NK-92 treated with Interleukin-12 subunit alpha and Interleukin-12 subunit beta, amount 100 ng/mL, for 24 hours (cell line): ENCODE results near the gene FERMT3.
"Not testable (repeated sequence)": the region's sequence is repeated elsewhere in the genome, so short reads cannot be mapped to it uniquely, and the experiment has no call there.

Experiments used
- DNase-seq: peaks from one replicate; lab custom pipeline; 2025; lab: John Stamatoyannopoulos, UW

Gene FERMT3

GRCh38 chr11:64206457-64207255 lies at the start of gene FERMT3:
FERMT3 (plus strand) TSS chr11:64206721; CDS start chr11:64207365, 644 bp downstream.
- DNase-seq: peak; percentile 63

DNA sequence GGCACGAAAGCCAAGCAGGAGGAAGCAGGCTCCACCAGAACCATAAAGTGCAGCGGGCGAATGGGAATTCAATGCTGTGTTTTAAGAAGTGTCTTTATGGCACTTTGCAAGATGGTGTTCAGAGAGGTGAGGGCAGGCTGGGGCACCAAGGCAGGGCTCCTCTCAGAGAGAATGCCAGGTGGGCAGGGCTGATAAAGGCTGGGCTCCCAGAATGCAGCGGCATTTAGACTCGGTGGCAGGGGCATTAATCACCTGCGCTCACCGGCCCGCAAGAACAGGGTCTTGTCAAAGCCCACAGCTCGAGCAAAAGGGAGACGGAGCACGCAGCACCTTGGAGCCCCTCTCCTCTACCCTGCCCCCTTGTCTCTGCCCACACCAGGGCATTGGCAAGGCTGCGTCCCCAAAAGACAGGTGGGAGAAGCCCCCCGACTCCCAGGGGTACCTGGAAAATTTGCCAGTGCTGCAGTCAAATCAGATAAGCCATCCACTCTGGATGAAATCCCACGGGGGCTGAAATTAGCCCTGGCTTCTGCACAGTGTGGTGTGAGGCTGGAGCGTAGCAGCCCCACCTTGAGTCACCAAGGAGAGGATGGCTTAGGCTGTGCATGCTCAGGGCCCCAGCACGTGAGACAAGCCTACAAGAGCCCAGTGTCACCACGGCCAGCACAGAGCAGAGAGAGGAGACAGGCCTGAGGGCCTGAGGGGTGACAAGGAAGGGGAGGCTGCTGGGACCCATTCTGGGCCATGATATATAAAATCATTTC lies 48.7 kb upstream of the FERMT3 start:
- DNase-seq: no peak

GRCh38 chr11:64161037-64161436 lies 45.5 kb upstream of the FERMT3 start:
- DNase-seq: no peak

DNA sequence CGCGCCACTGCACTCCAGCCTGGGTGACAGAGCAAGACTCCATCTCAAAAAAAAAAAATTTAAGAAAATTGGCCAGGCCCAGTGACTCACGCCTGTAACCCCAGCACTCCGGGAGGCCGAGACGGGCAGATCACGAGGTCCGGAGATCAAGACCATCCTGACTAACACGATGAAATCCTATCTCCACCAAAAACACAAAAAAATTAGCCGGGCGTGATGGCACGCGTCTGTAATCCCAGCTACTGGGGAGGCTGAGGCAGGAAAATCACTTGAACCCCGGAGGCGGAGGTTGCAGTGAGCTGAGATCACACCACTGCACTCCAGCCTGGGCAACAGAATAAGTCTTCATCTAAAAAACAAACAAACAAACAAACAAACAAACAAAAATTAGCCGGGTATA lies 43.8 kb upstream of the FERMT3 start:
- DNase-seq: not testable (repeated sequence)

GRCh38 chr11:64163951-64164350 lies 42.6 kb upstream of the FERMT3 start:
- DNase-seq: no peak

DNA sequence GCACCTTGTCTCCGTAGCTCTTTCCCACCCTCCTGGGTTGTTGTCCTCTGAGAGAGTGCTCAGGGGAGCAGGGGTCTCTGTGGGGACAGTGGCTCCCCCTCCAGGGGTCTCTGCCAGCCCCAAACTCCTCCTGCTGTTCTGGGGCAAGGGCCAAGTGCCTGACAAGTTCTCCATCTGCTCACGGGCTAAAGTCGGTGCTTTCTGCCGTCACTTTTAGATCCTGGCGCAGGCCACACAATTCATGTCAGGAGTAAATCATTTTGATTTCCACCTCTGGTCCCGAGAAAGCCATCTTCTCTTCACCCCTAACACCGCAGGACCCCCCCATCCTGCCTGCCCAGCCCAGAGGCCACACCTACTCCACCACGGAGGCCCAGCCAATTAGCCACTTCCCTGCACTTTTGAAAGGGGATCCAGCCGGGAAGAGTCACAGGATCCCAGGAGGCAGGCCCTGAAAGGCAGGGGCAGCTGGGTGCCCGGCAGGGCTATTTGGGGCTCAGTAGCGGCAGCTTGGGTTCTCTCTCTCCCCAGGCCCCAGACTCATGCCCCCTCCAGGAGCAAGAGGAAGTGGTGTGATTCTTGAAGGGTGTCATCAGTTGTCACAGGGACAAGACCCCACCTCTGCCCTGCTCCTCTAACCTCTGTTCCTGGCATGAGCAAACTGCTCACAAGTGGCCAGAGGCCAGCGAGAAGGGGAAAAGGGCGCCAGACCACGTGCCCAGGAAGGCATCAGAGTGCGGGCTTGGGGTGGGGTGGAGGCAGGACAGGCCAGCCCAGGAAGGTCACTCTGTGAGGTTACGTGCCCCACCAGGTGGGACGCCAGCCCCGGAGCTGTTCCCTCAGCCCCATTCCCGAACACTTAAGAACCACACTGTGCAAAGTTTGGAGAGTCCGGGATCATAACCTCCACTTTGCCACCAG lies 41.9 kb upstream of the FERMT3 start:
- no peak for DNase-seq

DNA sequence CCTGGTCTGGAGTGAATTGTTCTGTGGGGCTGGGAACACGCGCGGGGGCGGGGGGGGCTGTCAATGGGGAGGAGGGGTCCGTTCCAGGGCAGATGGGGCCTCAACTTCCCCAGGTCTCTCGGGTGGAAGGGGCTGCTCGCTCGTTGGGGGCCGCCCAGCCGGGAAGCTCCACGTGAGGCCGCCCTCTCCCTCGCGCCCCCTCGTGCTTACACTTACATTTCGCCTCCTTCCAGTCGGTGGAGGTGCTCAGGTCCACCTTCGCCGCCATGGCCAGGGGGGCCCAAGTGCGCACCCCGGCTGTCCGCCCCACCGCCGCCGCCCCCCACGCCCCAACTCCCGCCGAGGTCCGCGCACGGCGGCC lies 41.1 kb upstream of the FERMT3 start:
- DNase-seq: no peak

GRCh38 chr11:64165842-64166635 lies 40.5 kb upstream of the FERMT3 start, which contains the start of gene MACROD1:
MACROD1 (minus strand) TSS chr11:64166113; CDS start chr11:64165994, 119 bp downstream.
- DNase-seq: peak; percentile 47

GRCh38 chr11:64170419-64170818 lies 36.1 kb upstream of the FERMT3 start:
- no peak for DNase-seq

GRCh38 chr11:64173616-64174355 lies 32.7 kb upstream of the FERMT3 start:
- DNase-seq: no peak

- DNase-seq: no peak
Observed at GRCh38 chr11:64176751-64177150, 29.8 kb upstream of the FERMT3 start.

- no peak for DNase-seq
Observed at GRCh38 chr11:64178203-64178602, 28.3 kb upstream of the FERMT3 start.

DNA sequence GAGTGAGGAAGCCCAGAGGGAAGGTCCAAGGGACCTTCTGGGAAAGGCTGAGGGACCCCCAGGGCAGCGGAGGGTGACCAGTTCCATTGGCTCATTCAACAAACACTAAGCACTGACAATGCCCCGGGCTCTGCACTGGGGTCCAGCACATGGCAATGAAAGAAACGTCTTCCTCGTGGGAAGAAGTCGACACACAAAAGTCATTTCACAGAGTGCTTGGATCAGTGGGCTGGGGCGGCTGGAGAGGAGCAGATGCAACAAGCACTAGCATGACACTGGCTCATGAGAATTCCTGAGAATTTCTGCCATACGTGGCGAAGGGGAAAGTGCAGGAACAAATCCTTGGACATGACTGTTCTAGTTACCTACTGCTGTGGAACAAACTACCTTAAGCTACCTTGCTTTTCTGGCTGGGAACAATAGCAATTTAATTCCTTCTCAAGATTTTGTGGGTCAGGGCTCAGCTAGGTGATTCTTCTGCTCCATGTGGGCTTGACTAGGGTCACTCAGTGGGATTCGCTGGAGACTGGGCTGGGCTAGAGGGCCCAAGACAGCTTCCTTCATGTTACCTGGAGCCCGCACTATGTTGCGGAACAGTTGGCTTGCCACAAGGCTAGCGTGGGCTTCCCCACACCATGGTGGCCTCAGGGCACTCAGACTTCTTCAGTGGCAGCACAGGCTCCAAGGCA lies 27.4 kb upstream of the FERMT3 start:
- DNase-seq: no peak

DNA sequence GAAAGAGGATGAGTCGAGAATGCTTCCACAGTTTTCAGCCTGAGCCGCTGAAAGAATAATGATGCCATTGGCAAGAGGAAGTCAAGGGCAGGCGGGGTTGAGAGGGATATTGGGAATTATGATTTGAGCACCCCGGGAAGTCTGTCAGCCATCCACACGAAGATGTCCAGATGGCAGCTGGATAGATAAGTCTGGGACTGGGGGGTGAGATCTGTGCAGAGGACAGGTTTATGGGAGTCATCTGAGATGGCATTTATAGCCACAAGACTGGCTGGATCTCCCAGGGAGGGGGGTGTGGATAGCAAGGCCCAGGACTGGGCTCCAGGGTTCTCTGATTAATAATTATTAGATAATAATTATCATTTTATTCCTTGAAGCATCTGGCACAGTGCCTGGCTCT lies 25.6 kb upstream of the FERMT3 start:
- no peak for DNase-seq

DNA sequence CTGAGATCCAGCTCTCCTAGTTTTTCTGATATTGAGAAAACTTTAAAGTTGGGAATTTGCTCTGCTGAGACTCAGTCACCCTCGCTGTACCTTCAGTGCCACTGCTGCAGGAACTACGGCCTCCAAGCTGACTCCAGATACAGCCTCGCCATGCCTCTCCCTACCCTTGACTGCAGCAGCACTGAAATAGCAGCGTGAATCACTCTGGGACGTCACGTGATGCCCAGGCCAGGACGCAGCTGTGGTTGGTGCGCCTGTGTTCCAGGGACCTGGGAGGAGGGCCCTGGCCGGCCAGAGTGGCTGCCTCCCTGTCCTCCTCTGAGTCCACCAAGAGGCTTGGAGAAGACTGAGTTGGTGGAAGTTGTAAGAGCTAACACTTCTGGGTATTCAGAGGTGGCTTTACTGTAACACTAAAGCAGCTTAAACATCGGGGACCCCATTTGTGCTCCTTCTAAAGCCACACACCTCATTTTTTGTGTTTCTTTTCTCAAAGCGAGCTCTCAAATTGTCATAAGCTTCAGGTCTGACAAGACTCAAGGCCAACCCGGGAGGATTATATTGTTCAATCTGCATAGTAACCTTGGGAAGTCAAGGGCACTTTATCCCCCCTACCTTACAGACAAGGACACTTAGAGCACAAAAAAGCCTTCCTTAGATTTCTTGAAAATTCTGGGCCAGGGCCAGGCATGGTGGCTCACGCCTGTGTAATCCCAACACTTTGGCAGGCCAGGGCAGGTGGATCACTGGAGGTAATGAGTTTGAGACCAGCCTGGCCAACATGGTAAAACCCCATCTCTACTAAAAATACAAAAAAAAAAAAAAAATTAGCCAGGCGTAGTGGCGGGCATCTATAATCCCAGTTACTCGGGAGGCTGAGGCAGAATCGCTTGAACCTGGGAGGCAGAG lies 24.8 kb upstream of the FERMT3 start:
- DNase-seq: no peak

- no peak for DNase-seq
Observed at GRCh38 chr11:64183890-64184289, 22.6 kb upstream of the FERMT3 start.

DNA sequence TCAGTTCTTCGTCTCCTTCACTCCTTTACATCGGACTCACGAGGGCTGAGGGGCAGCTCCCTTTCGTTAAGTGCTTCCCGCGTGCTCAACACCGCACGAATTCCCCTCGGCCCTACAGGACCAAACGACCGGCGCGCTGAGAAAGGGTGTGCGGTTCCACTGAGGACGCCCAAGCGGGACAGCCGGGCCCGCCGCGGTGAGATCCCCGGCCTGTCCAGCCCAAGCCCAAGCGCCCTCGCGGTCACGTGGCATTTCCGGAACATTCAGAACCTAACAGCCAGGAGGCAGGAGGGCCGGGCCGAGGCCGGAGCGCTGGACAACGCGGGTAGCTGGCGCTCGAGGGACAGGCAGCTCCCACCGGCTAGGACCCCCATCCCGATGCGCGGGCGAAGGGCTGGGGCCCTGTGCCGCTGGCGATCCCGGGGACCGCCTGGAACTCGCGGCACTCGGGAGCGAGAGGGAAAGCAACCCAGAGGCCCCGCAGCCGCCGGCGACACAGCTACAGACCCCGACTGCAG lies 21.3 kb upstream of the FERMT3 start:
- DNase-seq: peak; percentile 80

DNA sequence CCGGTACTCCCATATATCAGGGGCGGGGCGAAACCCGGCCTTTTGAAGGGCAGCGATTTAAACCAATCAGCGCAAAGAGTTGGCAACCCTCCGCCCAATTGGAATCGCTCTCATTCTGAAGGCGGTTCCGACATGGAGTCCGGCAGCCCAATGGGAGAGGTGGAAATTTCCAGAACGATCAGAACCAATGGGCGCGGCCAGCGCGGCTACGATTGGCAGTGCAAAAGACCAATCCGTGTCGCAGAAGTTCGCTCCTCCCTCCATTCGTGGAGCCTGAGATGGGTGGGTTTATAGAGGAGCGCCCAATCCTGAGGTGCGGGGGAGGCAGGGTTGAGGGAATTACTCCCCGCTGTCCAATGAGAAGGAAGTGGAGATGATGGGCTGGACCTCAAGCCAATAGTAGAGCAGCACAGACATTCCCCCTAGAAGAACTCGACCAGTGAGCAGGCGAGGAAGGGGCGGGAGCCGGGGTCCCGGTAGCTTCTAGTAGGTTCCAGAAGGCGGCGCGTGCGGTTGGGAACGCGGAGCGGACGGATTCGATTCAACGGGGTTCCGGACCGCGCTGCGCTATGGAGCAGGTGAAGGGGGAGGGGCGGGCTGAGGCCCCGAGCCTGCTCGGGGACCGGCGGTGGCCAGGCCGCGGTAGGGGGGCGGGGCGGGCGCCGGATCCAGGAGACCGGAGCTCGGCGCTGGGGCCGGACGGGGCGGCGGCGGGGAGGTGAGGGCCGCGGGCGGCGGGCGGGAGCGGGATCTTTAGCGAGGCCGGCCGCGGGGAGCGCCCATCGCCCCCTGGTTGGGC lies 20.6 kb upstream of the FERMT3 start, which contains the start of gene STIP1:
STIP1 (plus strand) TSS at position 479 of the 799 bp plus-strand sequence; CDS start at position 570, 91 bp downstream.
- peak; percentile 99 for DNase-seq
